ENCODE measurements around the gene MRPL27. TPM values are rescaled to one million over a fixed set of nuclear protein-coding genes. Genes with fewer than 3 reads are reported as not detected.
A peak's percentile ranks its signal among the peaks of the same experiment; 100 is the strongest.

Gene MRPL27
- total RNA-seq, 1 donor from 2014 or later = 38.7 TPM

DNA sequence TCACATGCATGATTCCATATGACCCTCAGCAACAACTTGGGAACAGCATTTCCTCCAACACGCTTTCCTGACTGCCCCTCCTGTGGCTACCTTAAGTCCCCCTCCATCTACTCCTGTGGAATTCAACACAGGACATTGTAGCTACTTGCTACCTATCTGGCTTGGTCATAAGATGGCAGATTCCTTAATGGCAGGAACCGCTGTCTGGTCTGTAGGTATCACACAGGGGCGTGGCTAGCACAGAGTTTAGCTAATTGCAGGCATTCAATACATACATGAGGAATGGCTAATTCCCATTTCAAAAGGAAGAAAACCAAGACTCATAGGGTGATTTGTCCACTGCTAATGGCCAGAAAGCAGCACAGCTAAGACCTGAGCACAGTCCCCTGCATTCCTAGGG lies 15.7 kb upstream of the MRPL27 start:
- DNase-seq (ENCODE audit: low spot score in 2 of 2) (no peak), FAIRE-seq (no peak)

DNA sequence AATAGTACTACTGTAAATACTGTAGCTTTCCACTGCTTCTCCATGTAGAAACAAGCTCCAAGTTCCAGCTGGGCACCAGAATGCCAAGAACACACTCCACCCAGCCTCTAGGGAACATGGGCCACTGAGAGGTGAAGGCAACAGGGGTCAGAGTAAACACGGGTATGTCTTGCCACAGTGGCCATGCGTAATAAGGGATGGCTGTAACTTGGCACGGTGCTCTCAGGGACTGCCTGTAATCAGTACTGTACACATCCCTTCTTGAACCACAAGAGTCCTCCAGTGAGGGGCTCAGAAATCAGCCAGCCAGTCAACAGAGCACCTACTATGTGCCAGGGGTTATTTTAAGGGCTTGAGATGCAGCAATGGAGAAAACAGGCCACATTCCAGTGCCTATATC lies 13.5 kb upstream of the MRPL27 start:
- no peak for FAIRE-seq
- no peak for DNase-seq (ENCODE audit: low spot score in 2 of 2)

DNA sequence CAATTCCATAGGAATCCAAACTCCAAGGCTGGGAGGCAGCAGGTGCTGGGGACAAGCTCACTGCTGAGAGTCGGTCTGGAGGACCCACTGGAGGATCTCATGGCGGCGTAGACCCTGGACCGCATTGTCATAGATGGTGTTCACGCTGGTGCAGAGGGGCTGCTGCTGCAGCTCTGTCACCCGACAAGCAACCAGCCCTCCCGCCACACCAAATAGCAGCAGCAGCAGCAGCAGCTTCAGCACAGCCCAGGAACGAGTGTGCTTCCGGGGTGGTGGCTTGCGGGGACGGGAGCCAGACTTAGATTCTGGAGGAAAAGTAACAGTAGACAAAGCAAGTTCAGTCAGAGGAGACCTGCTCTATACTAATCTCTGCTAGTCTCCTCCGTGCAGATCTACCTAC lies 9.9 kb upstream of the MRPL27 start:
- no peak for DNase-seq (ENCODE audit: low spot score in 2 of 2)
- FAIRE-seq = no peak

GRCh38 chr17:50381920-50382319 lies 8.9 kb upstream of the MRPL27 start:
- DNase-seq (ENCODE audit: low spot score in 2 of 2) (no peak), FAIRE-seq (no peak)

- no peak for FAIRE-seq
Observed at GRCh38 chr17:50381260-50381815, 8.4 kb upstream of the MRPL27 start.

DNA sequence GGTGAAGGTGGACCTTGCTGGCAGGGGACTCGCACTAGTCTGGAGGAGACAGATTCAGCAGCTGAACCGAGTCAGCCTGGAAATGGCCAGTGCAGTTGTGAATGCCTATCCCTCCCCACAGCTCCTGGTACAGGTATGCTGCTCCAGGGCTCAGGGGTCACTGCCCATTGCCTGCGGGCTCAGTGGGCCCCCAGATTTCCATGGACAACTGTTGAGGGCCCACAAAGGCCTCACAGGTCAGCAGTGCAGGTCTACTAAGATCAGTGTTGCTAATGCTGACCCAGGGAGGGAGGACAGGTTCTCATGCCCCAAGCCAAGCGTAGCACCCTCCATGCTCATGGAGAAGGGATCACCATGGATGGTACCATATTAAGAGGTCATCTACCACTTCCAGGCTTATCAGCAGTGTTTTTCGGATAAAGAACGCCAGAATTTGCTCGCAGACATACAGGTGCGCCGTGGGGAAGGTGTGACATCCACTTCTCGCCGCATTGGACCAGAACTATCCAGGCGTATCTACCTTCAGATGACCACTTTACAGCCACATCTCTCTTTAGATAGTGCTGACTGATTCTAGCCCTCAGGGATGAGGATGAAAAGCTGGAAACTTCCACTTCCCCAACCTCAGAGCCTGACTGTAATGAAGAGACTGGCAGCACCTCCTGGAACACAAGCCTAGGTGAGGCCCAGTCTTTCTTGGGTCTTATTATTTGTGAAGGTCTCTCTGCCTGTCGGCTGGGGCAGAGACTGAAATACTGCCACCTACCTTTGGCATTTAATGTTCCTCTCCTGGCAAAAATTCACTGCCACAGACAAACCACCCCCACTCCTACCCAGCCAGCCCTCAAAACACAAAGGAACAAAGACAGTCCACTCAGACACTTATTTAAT lies 7.6 kb upstream of the MRPL27 start:
- DNase-seq (ENCODE audit: low spot score in 2 of 2) (no peak), FAIRE-seq (no peak)

More at GRCh38 chr17:50381260-50381815, 8.4 kb upstream of the MRPL27 start:
- DNase-seq (ENCODE audit: low spot score in 2 of 2) = no peak

DNA sequence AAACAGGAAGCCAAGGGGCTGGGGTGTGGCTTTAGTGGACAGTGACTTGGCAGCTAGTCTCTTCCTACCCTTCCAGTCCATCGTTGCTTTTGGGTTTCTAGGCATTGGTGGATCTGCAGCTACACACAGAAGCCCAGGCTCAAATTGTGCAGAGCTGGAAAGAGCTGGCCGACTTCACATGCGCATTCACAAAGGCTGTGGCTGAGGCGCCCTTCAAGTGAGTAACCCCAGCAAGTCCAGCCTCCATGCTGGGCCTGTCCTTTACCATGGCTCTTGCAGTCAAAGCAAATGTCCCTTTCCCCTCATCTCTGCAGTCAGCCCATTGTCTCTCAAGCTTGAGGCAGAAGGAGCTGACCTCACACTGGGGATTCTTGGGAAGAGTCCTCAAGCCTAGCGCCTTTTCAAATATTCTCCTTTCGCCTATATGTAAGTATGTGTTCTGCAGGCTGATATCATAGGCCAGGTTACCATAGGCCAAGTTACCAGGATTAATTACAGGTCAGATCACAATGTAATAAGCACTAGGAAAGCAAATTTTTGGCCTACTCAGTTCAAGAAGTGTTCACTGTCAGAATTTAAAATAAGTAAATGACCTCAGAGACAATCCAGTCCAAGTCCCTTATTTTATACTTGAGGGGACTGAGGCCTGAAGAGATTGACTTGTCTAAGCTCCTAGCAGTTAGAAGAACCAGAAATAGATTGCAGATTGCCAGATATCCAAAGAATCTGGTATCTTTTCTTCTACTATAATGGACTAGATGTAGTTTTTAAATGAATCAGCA lies 6.6 kb upstream of the MRPL27 start:
- FAIRE-seq = no peak

DNA sequence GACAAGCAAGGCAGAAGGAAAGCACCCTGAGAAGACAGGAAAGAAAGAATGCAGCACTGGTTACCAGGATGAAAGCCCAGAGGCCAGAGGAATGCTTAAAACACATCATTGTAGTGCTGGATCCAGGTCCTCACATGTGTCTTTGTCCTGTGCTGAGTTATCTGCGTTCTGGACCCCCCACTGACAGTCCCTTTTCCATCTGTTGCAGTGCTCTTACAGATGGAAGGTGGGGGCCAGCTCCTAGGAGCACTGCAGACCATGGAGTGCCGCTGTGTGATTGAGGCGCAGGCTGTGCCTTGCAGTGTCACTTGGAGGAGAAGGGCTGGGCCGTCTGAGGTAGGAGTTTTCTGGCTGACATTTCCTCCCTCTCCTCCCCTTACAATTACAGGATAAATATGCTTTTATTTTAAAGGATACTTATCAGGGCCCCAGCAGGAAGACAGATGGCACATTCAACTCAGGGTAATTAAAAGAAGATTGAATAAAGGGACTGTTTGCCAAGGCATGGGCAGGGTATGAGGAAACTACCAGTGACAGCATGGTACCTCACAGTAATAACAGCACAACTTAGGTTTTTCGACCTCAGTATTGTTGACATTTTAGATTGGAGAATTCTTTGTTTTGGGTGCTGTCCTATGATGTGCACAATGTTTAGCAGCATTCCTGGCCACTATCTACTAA lies 3.0 kb upstream of the MRPL27 start:
- no peak for FAIRE-seq
- DNase-seq (ENCODE audit: low spot score in 2 of 2) = no peak

More for the DNA sequence above, 6.6 kb upstream of the MRPL27 start:
- no peak for DNase-seq (ENCODE audit: low spot score in 2 of 2)

DNA sequence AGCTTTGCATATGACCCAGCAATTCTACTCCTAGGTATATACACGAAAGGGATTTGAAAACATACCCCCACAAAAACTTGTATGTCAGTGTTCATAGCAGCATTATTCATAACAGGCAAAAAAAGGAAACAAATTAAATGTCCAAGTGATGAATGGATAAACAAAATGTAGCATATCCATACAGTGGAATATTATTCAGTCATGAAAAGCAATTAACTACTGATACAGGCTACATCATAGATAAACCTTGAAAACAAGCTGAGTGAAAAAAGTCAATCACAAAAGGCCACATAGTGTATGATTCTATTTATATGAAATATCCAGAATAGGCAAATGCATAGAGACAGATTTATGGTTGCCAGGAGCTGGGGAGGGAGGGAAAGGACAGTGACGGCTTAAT lies 721 bp upstream of the MRPL27 start:
- FAIRE-seq = no peak
- DNase-seq (ENCODE audit: low spot score in 2 of 2) = no peak

DNA sequence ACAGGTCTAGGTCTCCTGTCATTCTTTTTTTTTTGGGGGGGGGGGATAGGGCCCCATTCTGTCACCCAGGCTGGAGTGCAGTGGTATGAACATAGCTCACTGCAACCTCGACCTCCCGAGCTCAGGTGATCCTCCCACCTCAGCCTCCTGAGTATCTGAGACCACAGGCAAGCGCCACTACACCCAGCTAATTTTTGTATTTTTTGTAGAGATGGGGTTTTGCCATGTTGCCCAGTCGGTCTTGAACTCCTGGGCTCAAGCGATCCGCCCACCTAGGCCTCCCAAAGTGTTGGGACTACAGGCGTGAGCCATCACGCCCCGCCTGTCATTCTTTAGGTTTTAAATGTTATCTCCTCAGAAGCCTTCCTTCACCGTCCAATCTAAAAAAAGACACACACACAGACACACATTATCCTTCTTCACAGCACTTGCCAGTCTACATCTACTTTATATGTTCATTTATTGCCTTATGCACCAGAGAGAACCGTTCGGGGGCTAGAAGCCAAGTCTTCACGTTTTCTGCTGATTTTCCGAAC lies 694 bp downstream of the MRPL27 start:
- no peak for FAIRE-seq
- no peak for DNase-seq (ENCODE audit: low spot score in 2 of 2)

GRCh38 chr17:50371526-50371925 lies 1.5 kb downstream of the MRPL27 start:
- FAIRE-seq = no peak
- DNase-seq (ENCODE audit: low spot score in 2 of 2) = no peak

- FAIRE-seq (no peak), DNase-seq (ENCODE audit: low spot score in 2 of 2) (no peak)
Observed at GRCh38 chr17:50370052-50370451, 2.9 kb downstream of the MRPL27 start.

DNA sequence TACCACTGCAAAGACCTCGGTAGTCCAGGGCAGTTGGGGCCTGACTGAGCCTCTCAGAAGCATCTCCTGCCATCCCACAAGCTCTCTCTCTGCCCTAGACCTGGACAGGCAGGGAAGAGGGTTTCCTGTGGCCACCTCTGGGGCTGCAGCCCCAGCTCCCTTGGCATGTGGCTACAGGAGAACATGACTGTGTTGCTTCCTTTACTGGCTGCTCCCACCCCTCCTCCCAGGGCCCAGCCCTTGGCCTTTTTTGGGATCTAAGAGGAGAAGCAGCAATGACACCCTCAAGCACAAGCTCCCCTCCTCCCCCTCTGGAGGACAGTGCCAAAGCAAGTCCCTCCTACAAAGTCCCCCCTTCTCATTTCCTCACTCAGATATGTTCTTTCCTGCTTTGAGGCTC lies 5.6 kb downstream of the MRPL27 start:
- no peak for FAIRE-seq
- no peak for DNase-seq (ENCODE audit: low spot score in 2 of 2)

DNA sequence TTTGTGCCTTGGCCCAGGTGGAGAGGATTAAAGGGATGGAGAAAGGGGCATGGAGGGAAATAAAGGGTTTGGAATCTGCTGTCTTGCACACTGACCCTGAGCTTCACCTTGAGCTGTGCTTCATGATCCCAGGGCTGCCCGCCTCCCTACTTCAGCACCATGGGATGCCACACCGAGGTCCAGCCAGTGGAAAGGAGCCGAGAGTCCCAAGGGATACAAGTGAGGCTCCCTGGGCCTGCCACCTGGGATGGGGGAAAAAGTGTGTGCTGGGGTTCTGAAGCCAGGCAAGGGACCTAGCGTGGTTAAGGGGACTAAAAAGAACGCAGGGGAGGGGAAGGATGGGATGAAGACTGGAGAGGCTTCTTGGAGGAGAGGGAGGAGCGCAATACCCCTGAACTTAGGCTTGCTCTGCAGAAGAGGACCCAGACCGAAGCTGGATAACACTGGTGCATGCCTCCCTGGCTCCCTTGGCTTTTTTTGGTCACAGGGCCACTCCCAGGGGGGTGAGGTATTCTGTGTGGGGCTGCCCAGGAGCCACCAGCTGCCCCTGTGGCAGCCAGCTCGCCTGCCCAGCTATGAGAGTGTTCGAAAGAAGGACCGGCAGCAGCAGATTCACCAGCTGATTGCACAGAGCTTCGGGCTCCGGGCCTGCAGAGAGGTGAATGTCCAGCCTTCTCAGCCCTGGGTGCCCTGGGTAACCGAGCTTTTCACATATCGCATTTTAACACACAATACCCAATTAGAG lies 7.2 kb downstream of the MRPL27 start:
- FAIRE-seq = no peak
- DNase-seq (ENCODE audit: low spot score in 2 of 2) = no peak

- no peak for FAIRE-seq
- no peak for DNase-seq (ENCODE audit: low spot score in 2 of 2)
Observed at GRCh38 chr17:50365165-50365564, 7.8 kb downstream of the MRPL27 start.

GRCh38 chr17:50364715-50365114 lies 8.3 kb downstream of the MRPL27 start:
- FAIRE-seq = no peak
- DNase-seq (ENCODE audit: low spot score in 2 of 2) = no peak

- no peak for DNase-seq (ENCODE audit: low spot score in 2 of 2)
- no peak for FAIRE-seq
Observed at GRCh38 chr17:50364061-50364458, 8.9 kb downstream of the MRPL27 start.

GRCh38 chr17:50363217-50364060 lies 9.5 kb downstream of the MRPL27 start:
- FAIRE-seq = no peak

DNA sequence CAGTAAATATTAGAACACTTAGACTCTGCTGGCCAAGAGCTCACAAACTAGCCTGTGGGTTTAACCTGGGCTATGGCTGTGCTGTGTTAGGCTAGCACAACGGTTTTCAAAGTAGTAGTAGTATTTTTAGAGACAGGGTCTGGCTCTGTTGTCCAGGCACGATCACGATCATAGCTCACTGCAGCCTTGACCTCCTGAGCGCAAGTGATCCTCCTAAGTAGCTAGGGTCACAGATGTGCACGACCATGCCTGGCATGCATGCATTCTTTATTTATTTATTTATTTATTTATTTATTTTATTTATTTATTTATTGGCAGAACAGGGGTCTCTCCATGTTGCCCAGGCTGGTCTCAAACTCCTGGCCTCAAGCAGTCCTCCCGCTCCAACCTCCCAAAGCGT lies 10.3 kb downstream of the MRPL27 start:
- FAIRE-seq (no peak), DNase-seq (ENCODE audit: low spot score in 2 of 2) (no peak)

More at GRCh38 chr17:50363217-50364060, 9.5 kb downstream of the MRPL27 start:
- peak; percentile 76 to 78 for DNase-seq (ENCODE audit: low spot score in 2 of 2)

All from frontal cortex (tissue), 4 donors.